Neuronal stem cell (in vitro differentiated cells): Measurements from ENCODE around the gene SPSB2.

Experiments used
- DNase-seq: peaks from one replicate; pipeline ENCODE4 v3.0.0-alpha.2; 2013; ENCODE audit warnings: low spot score
- H2AFZ ChIP-seq: one replicate; pipeline ENCODE4 v1.6.1; 2013; ENCODE audit warnings: mild to moderate bottlenecking, low read length, inconsistent platforms
- H2AK5ac ChIP-seq: 2 replicates; pipeline ENCODE4 v1.6.1; 2013; ENCODE audit warnings: low read depth, mild to moderate bottlenecking, inconsistent platforms, low read length, moderate library complexity, mixed read lengths
- H2BK120ac ChIP-seq: 2 replicates; pipeline ENCODE4 v1.6.1; 2013; ENCODE audit warnings: low read depth, mild to moderate bottlenecking, inconsistent platforms, low read length, moderate library complexity, mixed read lengths
- H2BK12ac ChIP-seq: one replicate; pipeline ENCODE4 v1.6.1; 2013; ENCODE audit warnings: low read length, inconsistent platforms
- H2BK15ac ChIP-seq: 2 replicates; pipeline ENCODE4 v1.6.1; 2013; ENCODE audit warnings: mild to moderate bottlenecking, low read length, inconsistent platforms, mixed read lengths
- H2BK5ac ChIP-seq: one replicate; pipeline ENCODE4 v1.6.1; 2013; ENCODE audit warnings: inconsistent platforms, mild to moderate bottlenecking, low read length, moderate library complexity
- H3K14ac ChIP-seq: one replicate; pipeline ENCODE4 v1.6.1; 2013; ENCODE audit warnings: low read length, inconsistent platforms
- H3K18ac ChIP-seq: 2 replicates; pipeline ENCODE4 v1.6.1; 2013; ENCODE audit warnings: low read length, inconsistent platforms
- H3K23ac ChIP-seq: 2 replicates; pipeline ENCODE4 v1.6.1; 2013; ENCODE audit warnings: low read depth, mild to moderate bottlenecking, mixed read lengths, low read length, inconsistent platforms; ENCODE audit not compliant: poor library complexity
- H3K27ac ChIP-seq: replicated peaks from 3 replicates; pipeline ENCODE4 v1.5.1; 2013; ENCODE audit warnings: low read length, inconsistent platforms
- H3K27me3 ChIP-seq, 3 experiments: 2 replicates each; pipeline ENCODE4 v1.6.1; 2013; ENCODE audit warnings: low read length in 3 of 3, mild to moderate bottlenecking in 2 of 3, inconsistent platforms in 1 of 3, low read depth in 1 of 3, mixed read lengths in 1 of 3, moderate library complexity in 1 of 3; ENCODE audit not compliant: control insufficient read depth in 3 of 3, insufficient read depth in 3 of 3
- H3K36me3 ChIP-seq, 2 donors: replicated peaks in 1 of 2; 2 replicates each; pipeline ENCODE4 v1.6.1; 2013; ENCODE audit warnings: low read length in 2 of 2; ENCODE audit not compliant: control insufficient read depth in 2 of 2, insufficient read depth in 2 of 2
- H3K4ac ChIP-seq: 2 replicates; pipeline ENCODE4 v1.6.1; 2013; ENCODE audit warnings: inconsistent platforms, mild to moderate bottlenecking, low read length, moderate library complexity
- H3K4me1 ChIP-seq, 2 donors: 1 replicate in 1 of 2; 2 replicates in 1 of 2; pipeline ENCODE4 v1.6.1; 2013; ENCODE audit warnings: low read length in 2 of 2, low read depth in 1 of 2; ENCODE audit not compliant: control insufficient read depth in 2 of 2, insufficient read depth in 1 of 2
- H3K4me2 ChIP-seq: one replicate; pipeline ENCODE4 v1.6.1; 2013; ENCODE audit warnings: mild to moderate bottlenecking, low read length, inconsistent platforms; ENCODE audit not compliant: insufficient read depth, poor library complexity, severe bottlenecking
- H3K4me3 ChIP-seq, 2 donors: 2 replicates each; pipeline ENCODE4 v1.5.1; 2013; ENCODE audit warnings: low read length in 2 of 2, mild to moderate bottlenecking in 2 of 2, inconsistent platforms in 1 of 2, moderate library complexity in 1 of 2
- H3K79me1 ChIP-seq: one replicate; pipeline ENCODE4 v1.6.1; 2013; ENCODE audit warnings: low read depth, mild to moderate bottlenecking, inconsistent platforms, low read length, moderate library complexity
- H3K9ac ChIP-seq: one replicate; pipeline ENCODE4 v1.6.1; 2013; ENCODE audit warnings: mild to moderate bottlenecking, low read depth, low read length, inconsistent platforms; ENCODE audit not compliant: poor library complexity
- H3K9me3 ChIP-seq, 2 donors: replicated peaks in 1 of 2; 2 replicates each; pipeline versions ENCODE3 to v1.6.1; 2013; ENCODE audit warnings: low read length in 2 of 2, mild to moderate bottlenecking in 2 of 2, inconsistent platforms in 1 of 2, low read depth in 1 of 2, mixed read lengths in 1 of 2, moderate library complexity in 1 of 2; ENCODE audit not compliant: control insufficient read depth in 2 of 2, insufficient read depth in 1 of 2
- H4K8ac ChIP-seq: one replicate; pipeline ENCODE4 v1.6.1; 2013; ENCODE audit warnings: low read depth, mild to moderate bottlenecking, inconsistent platforms, low read length, moderate library complexity
- H4K91ac ChIP-seq: one replicate; pipeline ENCODE4 v1.6.1; 2013; ENCODE audit warnings: low read length, low read depth, mild to moderate bottlenecking, inconsistent platforms; ENCODE audit not compliant: poor library complexity
- WGBS, 2 donors: extraction: QIAGEN DNeasy Blood & Tissue Kit; methylation state at CpG; one replicate each; pipeline ENCODE4 v1.1.7; 2013; ENCODE audit warnings: missing lambda C conversion rate in 2 of 2, mixed read lengths in 1 of 2; ENCODE audit not compliant: insufficient read length in 2 of 2, insufficient replicate concordance in 1 of 2; ENCODE audit errors: extremely low coverage in 2 of 2; 5-methylcytosine and 5-hydroxymethylcytosine counted together

Gene SPSB2

GRCh38 chr12:6852651-6853354 lies 20.3 kb downstream of the SPSB2 start:
- peak overlapping the region; percentile 37 for H3K27ac ChIP-seq
- no peak overlapping the region for H3K18ac ChIP-seq
- peak overlapping the region; percentile 88 for H3K4me2 ChIP-seq
- H2BK15ac ChIP-seq = no peak overlapping the region
- no peak overlapping the region for H4K91ac ChIP-seq
- no peak overlapping the region for H2BK5ac ChIP-seq
- H3K14ac ChIP-seq = peak overlapping the region; percentile 5
- H2AK5ac ChIP-seq = no peak overlapping the region
- H3K27me3 ChIP-seq = no peaks in the 10 kb centered on the region
- H2BK12ac ChIP-seq = no peak overlapping the region
- H4K8ac ChIP-seq = no peak overlapping the region
- no peak for DNase-seq
- H3K36me3 ChIP-seq = peaks cover 36 to 75% of the 10 kb centered on the region in 2 donors
- WGBS, 2 donors = no CpG with 5 or more reads among the region's 18 CpGs
- H3K79me1 ChIP-seq = peaks cover 13% of the 10 kb centered on the region
- H3K4ac ChIP-seq = no peak overlapping the region
- peak overlapping the region; percentile 80 for H2AFZ ChIP-seq
- peaks cover 10 to 17% of the 10 kb centered on the region in 2 donors for H3K4me1 ChIP-seq
- H3K9me3 ChIP-seq = no peaks in the 10 kb centered on the region
- H3K23ac ChIP-seq = no peak overlapping the region
- no peak overlapping the region for H2BK120ac ChIP-seq
- peak overlapping the region; percentile 80 for H3K9ac ChIP-seq
- H3K4me3 ChIP-seq = peak overlapping the region; percentile 77 to 82

GRCh38 chr12:6851921-6852650 lies 21.0 kb downstream of the SPSB2 start, which contains the start of gene USP5:
USP5 (plus strand) TSS chr12:6852150; CDS start chr12:6852180, 30 bp downstream.
- Histone ChIP-seq H3K9me3 (no peaks in the 10 kb centered on the region), H3K4ac (no peak within 1 kb of the TSS), H3K79me1 (peaks cover 13% of the 10 kb centered on the region), H3K23ac (peak within 1 kb of the TSS; percentile 31), H2AK5ac (peak within 1 kb of the TSS; percentile 64), H4K91ac (no peak within 1 kb of the TSS), H3K4me1 (peaks cover 10 to 17% of the 10 kb centered on the region in 2 donors), H2BK15ac (no peak within 1 kb of the TSS), H3K27ac (peak within 1 kb of the TSS; percentile 81), H4K8ac (no peak within 1 kb of the TSS), H3K14ac (peak within 1 kb of the TSS; percentile 25), H3K9ac (peak within 1 kb of the TSS; percentile 94), H3K36me3 (peaks cover 35 to 75% of the 10 kb centered on the region in 2 donors), H3K18ac (peak within 1 kb of the TSS; percentile 96), H2AFZ (peak within 1 kb of the TSS; percentile 89), H2BK12ac (peak within 1 kb of the TSS; percentile 24), H3K4me3 (peak within 1 kb of the TSS; percentile 77 to 92), H3K27me3 (no peaks in the 10 kb centered on the region), H3K4me2 (peak within 1 kb of the TSS; percentile 88), H2BK120ac (no peak within 1 kb of the TSS), H2BK5ac (peak within 1 kb of the TSS; percentile 90)
- DNase-seq = peak; percentile 99
- WGBS, 2 donors = no CpG with 5 or more reads among the region's 65 CpGs

- H3K4me2 ChIP-seq = peak within 1 kb of the TSS; percentile 76
- peak; percentile 95 for DNase-seq
Observed at GRCh38 chr12:6851153-6851920, 21.8 kb downstream of the SPSB2 start, which contains the start of gene CDCA3. CDCA3 (minus strand) TSS chr12:6851286; CDS start chr12:6850952, 334 bp downstream.

More at GRCh38 chr12:6851153-6851920, 21.8 kb downstream of the SPSB2 start, which contains the start of gene CDCA3:
- Histone ChIP-seq H2AFZ (peak within 1 kb of the TSS; percentile 89), H2BK12ac (peak within 1 kb of the TSS; percentile 24), H3K4me1 (peaks cover 10 to 17% of the 10 kb centered on the region in 2 donors), H3K18ac (peak within 1 kb of the TSS; percentile 96), H2AK5ac (peak within 1 kb of the TSS; percentile 64), H3K4me3 (peak within 1 kb of the TSS; percentile 77 to 92), H3K27me3 (no peaks in the 10 kb centered on the region), H4K8ac (no peak within 1 kb of the TSS), H3K4ac (no peak within 1 kb of the TSS), H2BK5ac (peak within 1 kb of the TSS; percentile 90), H3K79me1 (peaks cover 13% of the 10 kb centered on the region), H3K27ac (peak within 1 kb of the TSS; percentile 81), H2BK15ac (no peak within 1 kb of the TSS), H3K14ac (peak within 1 kb of the TSS; percentile 25), H3K9me3 (no peaks in the 10 kb centered on the region), H3K36me3 (peaks cover 38 to 75% of the 10 kb centered on the region in 2 donors), H2BK120ac (no peak within 1 kb of the TSS), H3K23ac (peak within 1 kb of the TSS; percentile 31), H4K91ac (no peak within 1 kb of the TSS), H3K9ac (peak within 1 kb of the TSS; percentile 94)
- no CpG with 5 or more reads among the region's 37 CpGs for WGBS, 2 donors
